GM21360 (cell line): Measurements from ENCODE around the gene SIPA1.

Experiments
- ATAC-seq: cut with Tn5 transposase; IDR thresholded peaks from one replicate; pipeline ENCODE4 v1.9.1; 2021; ENCODE audit warnings: mild to moderate bottlenecking, moderate library complexity; ENCODE audit not compliant: unreplicated experiment

The SIPA1 gene, protein sequence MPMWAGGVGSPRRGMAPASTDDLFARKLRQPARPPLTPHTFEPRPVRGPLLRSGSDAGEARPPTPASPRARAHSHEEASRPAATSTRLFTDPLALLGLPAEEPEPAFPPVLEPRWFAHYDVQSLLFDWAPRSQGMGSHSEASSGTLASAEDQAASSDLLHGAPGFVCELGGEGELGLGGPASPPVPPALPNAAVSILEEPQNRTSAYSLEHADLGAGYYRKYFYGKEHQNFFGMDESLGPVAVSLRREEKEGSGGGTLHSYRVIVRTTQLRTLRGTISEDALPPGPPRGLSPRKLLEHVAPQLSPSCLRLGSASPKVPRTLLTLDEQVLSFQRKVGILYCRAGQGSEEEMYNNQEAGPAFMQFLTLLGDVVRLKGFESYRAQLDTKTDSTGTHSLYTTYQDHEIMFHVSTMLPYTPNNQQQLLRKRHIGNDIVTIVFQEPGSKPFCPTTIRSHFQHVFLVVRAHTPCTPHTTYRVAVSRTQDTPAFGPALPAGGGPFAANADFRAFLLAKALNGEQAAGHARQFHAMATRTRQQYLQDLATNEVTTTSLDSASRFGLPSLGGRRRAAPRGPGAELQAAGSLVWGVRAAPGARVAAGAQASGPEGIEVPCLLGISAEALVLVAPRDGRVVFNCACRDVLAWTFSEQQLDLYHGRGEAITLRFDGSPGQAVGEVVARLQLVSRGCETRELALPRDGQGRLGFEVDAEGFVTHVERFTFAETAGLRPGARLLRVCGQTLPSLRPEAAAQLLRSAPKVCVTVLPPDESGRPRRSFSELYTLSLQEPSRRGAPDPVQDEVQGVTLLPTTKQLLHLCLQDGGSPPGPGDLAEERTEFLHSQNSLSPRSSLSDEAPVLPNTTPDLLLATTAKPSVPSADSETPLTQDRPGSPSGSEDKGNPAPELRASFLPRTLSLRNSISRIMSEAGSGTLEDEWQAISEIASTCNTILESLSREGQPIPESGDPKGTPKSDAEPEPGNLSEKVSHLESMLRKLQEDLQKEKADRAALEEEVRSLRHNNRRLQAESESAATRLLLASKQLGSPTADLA

DNA sequence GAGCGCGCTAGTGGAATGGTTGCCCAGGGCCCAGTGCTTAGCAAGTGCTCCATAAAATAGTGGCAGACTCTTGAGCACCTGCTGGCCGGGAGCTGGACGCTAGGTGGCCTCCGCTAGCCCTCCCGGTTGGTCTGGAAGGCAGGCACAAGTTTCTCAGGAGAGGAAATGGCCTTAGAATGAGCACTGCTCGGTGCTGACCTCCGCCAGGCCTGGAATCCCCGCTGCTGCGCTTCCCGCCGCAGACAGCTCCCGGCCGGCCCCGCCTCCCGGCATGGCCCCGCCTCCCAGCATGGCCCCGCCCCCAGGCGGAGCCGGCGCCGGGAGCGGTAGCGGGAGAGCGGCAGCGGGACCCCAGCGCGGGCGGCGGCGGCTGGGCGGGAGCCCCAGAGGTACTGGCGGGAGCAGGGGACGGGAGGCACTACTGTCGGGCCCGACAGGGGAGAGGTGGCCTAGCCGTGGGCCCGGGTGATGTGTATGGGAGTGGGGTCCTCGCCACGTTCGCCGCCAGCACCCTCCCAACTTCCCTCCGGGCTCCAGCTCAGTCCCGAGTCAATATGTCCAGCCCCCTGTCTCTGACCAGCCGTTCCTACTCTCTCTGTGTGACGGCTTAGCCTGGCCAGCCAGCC lies at the start of gene SIPA1:
Gene SIPA1, plus strand, starts transcription at position 308 of the 626 bp plus-strand sequence. CDS start 2,821 bp downstream, outside the sequence.
- peak; percentile 46 for ATAC-seq

DNA sequence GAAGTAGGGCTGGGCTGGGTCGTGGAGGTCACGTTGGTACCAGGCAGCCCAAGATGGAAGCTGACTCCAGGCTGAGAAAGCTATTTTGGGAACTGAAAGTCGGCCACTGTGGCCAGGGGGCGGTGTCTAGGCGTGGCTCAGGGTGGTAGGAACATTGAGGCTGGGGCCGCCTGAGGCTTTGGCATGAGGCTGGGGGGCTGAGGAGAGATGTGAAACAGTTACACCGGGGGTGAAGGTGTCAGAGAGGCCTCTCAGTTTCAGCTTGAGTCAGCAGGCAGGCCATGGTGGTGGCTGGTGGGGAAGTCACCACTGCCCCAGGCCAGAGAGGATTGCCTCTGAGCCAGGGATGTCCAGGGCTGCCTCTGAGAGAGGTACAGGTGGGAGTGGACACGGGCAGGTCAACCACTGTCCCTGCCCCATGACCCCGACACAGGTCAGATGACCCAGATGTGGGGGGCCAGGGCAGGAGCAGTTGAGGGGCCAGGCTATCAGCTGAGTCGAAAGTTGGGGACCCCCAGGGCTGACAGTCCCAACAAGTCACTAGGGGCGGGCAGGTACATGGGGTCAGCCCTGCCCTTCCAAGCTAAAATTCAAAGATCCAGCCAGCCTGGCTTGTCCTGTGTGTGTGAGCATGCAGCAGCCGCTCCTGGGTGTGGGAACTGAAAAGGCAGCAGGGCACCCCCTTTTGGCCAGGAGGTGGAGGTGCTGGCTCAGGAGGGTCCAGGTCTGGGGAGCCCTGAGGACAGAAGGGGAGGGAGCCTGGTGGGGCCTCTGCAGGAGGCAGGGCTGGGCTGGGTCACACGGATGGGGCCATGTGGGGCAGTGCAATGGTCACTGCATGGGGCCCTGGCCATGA lies 49.5 kb upstream of the SIPA1 start:
- ATAC-seq, result peak; percentile 76

GRCh38 chr11:65589444-65590239 lies 48.3 kb upstream of the SIPA1 start:
- ATAC-seq, result no peak

- no peak for ATAC-seq
Measured at GRCh38 chr11:65590240-65590738, 47.6 kb upstream of the SIPA1 start.

- ATAC-seq, result no peak
Measured at GRCh38 chr11:65591939-65592857, 45.7 kb upstream of the SIPA1 start.

DNA sequence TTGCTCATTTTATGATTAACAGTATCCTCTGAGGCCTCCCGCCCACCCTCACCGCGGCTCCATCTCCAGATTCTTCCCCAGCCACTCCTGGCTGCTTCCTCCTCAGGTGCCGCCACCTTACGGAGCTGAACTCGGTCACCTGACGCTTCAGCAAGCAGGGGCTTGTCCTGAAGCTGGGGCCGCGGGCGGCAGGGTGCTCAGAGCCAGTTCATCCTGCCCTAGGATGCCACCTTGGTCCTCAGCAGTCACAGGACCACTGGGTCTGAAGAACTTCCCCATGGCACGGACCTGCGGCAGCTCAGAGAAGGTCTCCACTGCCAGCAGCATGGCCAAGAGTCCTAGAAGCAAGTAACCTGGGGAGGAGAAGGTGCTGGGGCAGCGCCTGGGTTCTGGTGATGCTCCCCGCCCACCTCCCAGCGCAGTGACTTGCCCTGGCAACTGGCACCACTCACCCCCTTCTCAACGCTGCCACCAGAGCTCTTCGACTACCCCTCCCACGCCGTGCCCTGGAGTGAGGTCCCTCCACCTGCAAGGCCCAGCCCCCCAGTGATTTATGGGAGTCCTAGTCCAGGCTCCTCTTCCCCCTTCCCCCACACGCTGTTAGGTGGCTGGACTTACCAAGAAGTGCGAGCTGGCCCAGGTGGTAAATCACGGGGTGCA lies 44.9 kb upstream of the SIPA1 start:
- no peak for ATAC-seq

DNA sequence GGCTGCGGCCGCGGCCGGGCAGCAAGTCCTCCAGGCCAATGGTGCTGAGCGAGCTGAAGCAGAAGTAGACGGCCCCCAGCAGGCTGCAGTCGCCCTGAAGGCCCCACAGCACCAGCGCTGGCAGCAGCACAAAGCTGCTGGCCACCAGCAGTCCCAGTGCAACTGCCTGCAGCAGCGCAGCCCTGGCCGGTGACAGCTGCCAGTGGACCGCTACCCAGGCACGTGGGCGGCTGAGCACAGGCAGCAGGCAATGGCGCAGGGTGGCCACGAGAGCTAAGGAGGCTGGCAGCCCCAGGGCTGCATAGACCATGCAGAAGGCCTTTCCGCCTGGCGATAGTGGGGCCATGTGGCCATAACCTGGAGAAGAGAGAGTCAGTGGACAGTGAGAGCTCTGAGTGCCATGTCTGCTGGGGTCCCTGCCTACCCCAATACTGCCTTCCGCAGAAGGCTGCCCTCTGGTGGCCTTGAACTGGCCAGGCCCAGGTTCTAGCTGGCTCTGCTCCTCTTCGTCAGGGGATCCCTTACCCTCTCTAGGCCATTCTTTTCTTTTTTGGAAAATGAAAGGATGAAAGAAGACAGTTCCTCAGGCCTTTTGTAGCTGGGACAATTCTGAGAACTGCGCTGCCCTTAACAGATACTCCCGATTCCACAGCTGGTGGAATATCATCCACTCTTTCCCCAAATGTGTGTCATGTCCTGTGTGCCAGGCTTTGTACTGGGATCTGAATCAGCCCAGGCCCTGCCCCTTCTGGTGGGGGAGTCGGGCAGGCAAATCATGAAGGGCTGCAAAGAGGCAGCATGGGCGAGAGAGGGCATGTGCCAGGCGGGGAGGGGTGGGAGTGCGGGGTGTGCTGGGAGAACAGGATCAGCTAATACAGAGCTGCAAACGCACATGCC lies 44.1 kb upstream of the SIPA1 start:
- ATAC-seq, result no peak

DNA sequence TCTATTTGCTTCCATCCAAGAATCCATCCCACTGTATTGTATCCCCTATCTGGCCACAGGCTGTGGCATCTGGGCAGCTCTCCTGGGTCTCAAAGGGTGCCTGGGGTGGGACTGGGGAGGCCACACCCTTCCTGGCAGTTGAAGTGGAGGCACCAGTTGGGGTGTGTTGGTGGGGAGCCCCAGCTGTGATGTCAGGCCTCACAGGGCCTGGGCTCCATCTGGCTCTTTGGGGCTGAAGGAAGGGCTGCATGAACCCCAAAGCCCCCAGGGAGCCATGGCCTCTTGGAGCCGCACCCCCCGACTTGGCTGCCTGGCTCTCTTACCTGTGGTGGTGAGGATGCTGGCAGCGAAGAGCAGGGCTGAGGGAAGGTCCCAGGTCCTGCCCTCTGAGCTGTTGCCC lies 42.8 kb upstream of the SIPA1 start:
- no peak for ATAC-seq

- ATAC-seq, result no peak
Measured at GRCh38 chr11:65595543-65596281, 42.2 kb upstream of the SIPA1 start, which contains the start of gene KCNK7. Gene KCNK7 (minus strand): TSS chr11:65595800. CDS start chr11:65595772, 28 bp downstream.

DNA sequence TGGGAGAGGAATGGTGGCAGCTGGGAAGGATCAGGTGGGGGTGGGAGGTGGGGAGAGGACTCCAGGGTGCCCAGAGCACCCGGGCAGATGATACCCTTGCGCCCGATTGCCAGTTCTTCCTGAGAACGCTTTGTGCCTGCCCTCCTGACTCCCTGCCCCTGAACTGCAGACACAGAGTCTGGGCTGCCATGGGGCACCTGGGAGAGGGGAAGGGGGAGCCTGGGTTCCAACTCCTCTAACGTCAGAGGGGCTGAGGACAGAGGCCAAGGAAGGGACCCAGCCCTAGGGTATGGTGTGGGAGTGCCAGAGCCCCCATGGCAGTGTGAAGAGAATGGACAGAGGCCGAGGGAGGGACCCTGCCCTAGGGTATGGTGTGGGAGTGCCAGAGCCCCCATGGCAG lies 41.4 kb upstream of the SIPA1 start:
- no peak for ATAC-seq

GRCh38 chr11:65598258-65598699 lies 39.6 kb upstream of the SIPA1 start:
- ATAC-seq, result no peak

DNA sequence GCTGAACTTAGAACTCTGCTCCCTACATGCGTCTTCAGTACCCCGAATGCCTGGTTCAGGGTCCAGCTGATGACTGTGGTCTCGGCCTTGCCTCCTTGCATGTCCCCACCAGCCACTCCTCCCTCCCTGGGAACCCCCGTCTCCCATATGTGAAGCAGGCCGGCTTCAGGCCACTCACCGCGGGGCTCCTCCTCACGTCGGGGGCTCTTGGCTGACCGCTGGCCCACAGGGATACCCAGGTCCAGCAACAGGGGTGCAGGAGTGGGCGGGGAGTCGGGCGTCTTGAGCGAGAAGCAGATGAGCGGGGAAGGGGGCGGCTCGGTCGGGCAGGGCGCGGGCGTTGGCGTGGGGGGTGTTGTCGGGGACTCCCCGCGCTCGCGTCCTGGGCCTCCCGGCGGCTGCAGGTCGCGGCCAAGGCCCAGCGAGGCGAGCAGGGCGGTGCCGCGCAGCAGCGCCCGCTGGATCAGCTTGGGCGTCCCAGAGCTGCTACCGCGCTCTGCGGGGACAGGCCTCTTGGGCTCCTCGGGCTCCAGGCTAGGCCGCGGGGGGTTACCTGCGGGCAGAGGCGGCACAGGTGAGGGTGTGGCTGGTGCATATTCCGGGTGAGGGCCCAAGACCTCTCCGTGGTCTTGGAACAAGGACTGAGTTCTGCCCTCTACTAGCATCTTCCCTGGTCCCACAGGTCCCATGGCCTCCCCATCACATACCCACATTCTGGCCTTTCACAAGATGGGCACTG lies 38.5 kb upstream of the SIPA1 start:
- ATAC-seq, result no peak

GRCh38 chr11:65599955-65600246 lies 38.0 kb upstream of the SIPA1 start:
- no peak for ATAC-seq

DNA sequence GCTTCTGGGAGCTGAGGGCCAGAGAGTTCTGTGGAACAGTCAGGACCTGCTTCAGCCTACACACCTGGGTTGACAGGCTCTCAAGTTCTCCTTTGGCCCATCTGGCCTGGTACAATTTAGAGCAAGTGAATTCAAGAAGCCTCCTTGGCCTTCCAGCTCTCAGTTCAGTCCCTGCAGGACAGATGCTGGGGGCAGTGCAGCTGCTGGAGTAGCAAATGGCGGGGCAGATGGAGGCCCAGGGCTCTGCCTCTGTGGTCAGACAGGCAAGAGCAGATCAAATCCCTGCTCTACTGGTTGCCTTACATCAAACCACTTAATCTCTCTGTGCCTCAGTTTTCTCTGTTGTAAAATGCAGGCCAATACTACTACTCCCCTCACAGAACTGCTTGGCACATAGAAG lies 33.6 kb upstream of the SIPA1 start:
- no peak for ATAC-seq

DNA sequence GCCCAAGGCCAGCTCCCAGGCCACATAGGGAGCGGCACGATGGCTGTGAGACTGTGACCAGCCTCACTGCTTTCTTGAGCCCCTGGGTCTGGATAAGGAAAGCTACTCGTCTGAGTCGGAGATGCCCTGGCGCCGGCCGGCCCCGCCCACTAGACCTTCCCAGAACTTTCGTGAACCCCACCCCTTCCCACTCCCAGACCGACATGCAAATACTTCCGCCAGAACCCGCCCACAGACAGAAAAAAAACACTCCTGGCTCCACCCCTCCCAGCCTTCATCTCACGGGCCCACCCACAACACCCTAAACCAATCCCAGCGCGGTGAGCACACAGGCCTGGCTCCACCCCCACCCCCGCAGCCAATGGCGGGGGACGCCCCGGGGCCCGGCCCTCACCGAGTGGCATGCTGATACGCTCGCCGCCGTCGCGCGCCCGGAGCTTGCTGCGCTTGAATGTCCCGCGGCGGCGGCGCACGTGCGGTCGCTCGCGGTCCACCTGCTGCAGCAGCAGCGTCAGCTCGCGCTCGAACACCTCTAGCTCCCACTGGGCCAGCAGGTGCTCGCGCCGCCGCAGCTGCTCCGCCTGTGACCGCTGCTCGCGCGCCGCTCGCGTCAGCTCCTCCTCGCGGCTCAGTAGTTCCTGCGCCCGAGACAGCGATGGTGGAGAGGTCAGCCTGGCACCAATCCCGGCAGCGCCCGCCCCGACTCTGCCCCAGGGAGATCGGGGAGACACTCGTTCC lies 30.9 kb upstream of the SIPA1 start:
- no peak for ATAC-seq
